ENCODE data around the gene SERINC2.
"Not testable (repeated sequence)": the region's sequence is repeated elsewhere in the genome, so short reads cannot be mapped to it uniquely, and the experiment has no call there.

SERINC2 gene

DNA sequence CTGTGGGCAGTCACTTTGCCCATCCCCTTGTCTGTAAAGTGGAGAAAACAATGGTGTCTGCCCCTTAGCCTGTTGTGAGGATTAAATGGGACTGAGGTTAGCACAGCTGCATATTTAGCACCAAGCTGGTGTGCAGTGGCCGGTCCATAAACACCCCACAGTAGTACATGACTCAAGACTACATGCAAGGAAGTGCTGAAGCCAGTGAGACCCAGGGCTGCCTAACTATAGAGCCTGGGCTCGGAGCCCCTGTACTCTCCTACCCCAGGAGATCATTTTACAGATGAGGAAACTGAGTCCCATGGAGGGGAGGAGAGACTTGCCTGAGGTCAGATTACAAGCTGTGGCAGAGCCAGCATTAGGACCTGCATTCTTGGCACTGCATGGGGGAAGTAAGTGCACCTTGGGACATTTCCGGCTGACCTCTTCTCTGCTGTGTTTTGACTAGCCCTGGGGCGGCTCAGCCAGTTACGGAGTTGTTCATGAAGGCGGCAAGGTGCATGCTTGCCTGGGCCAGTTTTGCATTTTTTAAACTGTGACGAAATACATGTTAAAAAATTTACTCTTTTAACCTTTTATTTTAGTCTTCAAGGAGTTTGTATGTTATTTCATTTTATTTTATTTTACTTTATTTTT, 3.2 kb downstream of the SERINC2 start:
- no peak for DNase-seq

DNA sequence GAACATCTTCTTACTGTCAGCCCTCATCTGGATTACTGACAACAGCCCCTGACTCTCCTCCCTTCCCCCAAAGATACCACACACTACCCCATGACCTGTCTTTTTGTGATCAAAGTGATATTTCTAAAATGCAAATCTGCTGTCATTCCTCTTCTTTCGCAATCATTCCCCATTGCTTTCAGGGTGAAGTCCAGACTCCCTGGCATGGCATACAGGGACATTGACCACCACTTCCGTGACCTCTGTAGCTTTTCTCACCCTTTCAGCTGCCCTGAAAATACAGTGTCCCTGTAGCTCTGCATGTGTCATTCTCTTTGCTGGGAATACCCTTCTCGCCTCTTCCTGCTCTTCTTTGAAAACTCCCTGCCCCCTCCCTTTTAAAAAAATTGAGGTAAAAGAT, 4.1 kb downstream of the SERINC2 start:
- DNase-seq: no peak

- no peak for DNase-seq
Observed at GRCh38 chr1:31418626-31419323, 5.8 kb downstream of the SERINC2 start.

GRCh38 chr1:31420716-31421115, 7.7 kb downstream of the SERINC2 start:
- DNase-seq: no peak

- no peak for DNase-seq
Observed at GRCh38 chr1:31421371-31422040, 8.5 kb downstream of the SERINC2 start.

GRCh38 chr1:31422505-31423319, 9.7 kb downstream of the SERINC2 start:
- no peak for DNase-seq

- DNase-seq: no peak
Observed at GRCh38 chr1:31423418-31423947, 10.5 kb downstream of the SERINC2 start.

DNA sequence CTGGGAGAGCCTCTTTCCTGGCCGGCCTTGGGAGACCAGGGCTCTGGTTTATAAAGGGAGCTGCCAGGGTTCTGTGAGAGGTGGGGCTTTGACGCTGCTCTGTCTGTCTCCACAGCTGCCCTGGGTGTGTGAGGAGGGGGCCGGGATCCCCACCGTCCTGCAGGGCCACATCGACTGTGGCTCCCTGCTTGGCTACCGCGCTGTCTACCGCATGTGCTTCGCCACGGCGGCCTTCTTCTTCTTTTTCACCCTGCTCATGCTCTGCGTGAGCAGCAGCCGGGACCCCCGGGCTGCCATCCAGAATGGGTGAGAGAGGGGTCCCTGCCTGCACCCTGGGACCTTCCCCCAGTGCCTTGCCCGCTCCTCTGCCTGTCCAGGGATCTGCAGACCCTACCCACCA, 11.6 kb downstream of the SERINC2 start:
- DNase-seq: no peak

GRCh38 chr1:31425301-31426081, 12.5 kb downstream of the SERINC2 start:
- no peak for DNase-seq

DNA sequence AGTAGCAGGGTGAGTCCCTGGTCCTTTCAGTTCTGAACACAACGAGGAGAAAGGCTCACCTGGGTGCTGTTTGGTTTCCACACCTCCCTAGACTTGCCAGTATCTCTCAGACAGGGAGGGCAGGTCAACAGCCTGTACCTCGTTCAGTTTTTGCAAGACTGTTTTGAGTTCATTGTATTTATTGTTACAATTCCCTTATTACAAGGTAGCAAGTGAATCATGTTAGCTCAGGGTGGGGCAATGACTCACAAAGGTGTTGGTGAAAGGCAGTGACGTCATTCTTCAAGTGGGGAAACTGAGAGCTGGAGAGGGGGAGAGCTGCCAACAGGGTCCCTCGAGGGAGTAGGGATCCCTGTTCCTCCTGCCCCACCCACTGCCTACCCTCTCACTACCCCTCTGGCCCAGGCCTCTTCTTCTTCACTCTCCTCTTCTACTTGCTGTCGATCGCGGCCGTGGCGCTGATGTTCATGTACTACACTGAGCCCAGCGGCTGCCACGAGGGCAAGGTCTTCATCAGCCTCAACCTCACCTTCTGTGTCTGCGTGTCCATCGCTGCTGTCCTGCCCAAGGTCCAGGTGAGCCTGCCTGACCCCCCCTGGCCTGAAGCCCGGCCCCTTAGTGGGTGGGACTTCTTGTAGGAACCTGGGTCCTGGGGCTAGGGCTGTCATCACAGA, 13.4 kb downstream of the SERINC2 start:
- DNase-seq: no peak

GRCh38 chr1:31427322-31427721, 14.3 kb downstream of the SERINC2 start:
- DNase-seq: no peak

DNA sequence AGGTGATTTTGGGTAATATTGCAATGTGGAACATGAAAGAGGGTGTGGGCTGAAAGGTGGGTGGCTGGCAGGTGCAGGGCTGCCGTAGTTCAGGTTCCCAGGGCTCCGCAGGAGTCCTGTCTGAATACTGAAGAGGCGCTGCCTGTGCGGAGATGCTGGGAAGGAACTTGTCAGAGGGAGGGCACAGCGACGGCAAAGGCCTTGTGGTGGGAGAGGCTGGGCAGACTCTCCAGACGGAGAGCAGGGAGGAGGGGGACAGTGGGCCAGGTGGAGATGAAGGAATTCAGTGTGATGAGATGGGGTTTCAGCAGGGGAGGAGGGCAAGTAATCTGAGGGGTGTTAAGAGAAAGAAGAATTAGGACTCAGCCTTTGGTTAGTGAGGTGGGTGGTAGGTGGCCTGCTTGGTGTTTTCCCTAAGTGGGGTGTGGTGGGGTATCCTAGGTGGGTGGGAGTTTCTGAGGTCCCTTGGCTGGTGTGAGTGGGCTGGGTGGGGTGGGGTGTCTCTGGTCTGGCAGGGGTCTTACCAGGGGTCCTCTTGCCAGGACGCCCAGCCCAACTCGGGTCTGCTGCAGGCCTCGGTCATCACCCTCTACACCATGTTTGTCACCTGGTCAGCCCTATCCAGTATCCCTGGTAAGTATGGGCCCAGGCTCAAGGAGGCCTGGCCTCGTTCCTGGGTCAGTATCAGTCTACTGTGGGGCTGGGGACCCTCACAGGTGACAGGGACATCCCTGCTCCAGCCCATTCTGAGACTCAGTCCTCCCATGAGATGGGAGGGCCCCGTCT, 15.6 kb downstream of the SERINC2 start:
- no peak for DNase-seq

DNA sequence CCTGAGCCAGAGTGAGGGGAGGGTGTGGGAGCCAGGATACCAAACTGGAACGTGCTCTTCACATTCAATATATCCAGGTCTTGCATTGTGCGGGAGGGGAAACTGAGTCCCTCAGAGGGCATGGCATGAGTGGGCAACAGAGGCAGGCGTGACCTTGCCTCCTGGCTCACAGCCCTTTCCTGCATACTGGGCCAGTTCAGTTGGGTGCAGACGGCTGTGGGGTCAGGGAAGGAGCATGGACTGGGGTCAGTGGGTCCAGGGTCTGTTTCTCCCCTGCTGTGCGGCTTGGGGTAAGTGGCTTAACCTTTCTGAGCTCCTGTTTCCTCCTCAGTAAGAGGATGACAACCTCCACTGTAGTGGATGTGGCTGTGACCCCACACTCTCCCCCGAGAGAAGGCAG, 16.6 kb downstream of the SERINC2 start:
- no peak for DNase-seq

DNA sequence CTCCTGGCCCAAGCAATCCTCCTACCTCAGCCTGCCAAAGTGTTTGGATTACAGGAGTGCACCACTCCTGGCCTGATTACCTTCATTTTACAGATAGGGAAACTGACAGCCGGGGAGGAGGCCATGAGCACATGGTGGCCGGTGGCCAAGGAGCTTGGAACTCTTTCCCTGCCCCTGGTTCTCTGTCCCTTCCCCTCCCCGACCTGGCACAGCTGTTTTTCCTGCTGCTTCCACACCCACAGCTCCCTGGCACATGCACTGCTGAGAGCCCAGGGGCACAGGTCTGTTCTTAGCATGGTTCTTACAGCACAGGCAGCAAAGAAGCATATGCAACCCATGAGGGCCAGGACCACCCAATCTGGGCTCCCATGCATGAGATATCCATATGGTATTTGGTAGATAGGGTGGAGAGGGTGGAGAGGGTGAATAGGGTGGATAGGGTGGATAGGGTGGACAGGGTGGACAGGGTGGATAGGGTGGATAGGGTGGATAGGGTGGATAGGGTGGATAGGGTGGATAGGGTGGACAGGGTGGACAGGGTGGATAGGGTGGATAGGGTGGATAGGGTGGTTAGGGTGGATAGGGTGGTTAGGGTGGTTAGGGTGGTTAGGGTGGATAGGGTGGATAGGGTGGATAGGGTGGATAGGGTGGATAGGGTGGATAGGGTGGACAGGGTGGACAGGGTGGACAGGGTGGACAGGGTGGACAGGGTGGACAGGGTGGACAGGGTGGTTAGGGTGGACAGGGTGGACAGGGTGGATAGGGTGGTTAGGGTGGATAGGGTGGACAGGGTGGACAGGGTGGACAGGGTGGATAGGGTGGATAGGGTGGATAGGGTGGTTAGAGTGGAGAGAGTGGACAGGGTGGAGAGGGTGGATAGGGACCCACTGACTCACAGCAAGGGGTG, 18.6 kb downstream of the SERINC2 start:
- DNase-seq: not testable (repeated sequence)

GRCh38 chr1:31432592-31433395, 19.8 kb downstream of the SERINC2 start:
- DNase-seq: no peak

GRCh38 chr1:31433396-31433930, 20.4 kb downstream of the SERINC2 start:
- no peak for DNase-seq

GRCh38 chr1:31434101-31434871, 21.3 kb downstream of the SERINC2 start:
- DNase-seq: no peak

DNA sequence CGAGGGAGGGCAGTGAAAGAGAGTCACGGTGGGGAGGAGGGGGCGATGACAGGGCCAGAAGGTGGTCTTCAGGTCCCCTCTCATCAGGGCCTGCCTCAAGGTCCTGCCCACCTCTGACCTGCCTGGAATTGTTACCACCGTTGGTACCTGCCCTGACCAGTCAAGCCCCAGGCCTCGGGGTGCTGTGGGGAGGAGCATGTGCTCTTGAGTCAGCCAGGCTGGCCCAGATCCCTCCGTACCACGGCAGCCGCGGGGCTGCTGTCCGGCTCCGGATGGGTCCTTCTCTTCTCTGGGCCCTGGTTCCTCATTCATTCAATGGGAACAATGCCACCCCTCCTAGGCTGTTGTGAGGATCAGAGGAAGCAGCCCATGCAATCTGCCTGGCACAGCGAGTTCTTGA, 22.0 kb downstream of the SERINC2 start:
- no peak for DNase-seq

Data from NCI-H510A (cell line).